Measurements from ENCODE around the gene TBC1D2B. TPM values are rescaled to one million over a fixed set of nuclear protein-coding genes. Genes with fewer than 3 reads are reported as not detected.
"Not testable (repeated sequence)": the region's sequence is repeated elsewhere in the genome, so short reads cannot be mapped to it uniquely, and the experiment has no call there.

The TBC1D2B gene
- polyA plus RNA-seq, 1 donor (not counting 4 experiments of a cell fraction or from before 2014, with no cell fraction given): 27.0 TPM

- H3K27me3 ChIP-seq (ENCODE audit: control insufficient read depth, extremely low read depth, insufficient read depth, low read length); H3K4me1 ChIP-seq (ENCODE audit: control insufficient read depth, extremely low read depth, insufficient read depth, low read length); H3K4me3 ChIP-seq (ENCODE audit: control insufficient read depth in 2 of 3, extremely low read depth in 1 of 3, insufficient read depth in 2 of 3, low read depth in 1 of 3, low read length in 3 of 3); H2AFZ ChIP-seq (ENCODE audit: control insufficient read depth, low read length); H4K20me1 ChIP-seq (ENCODE audit: control insufficient read depth, extremely low read depth, insufficient read depth, low read length); dilution Hi-C loops (cut with MboI; ENCODE audit: extremely low pct_ligation_motif_present, low sequenced_read_pairs); H3K9me1 ChIP-seq (ENCODE audit: control insufficient read depth, extremely low read depth, insufficient read depth, low read length); H3K27ac ChIP-seq (ENCODE audit: control insufficient read depth, insufficient read depth, low read length); FAIRE-seq; H3K9me3 ChIP-seq (ENCODE audit: control insufficient read depth, low read depth, low read length); H3K79me2 ChIP-seq (ENCODE audit: control insufficient read depth, insufficient read depth, low read length); H3K4me2 ChIP-seq (ENCODE audit: control insufficient read depth, extremely low read depth, insufficient read depth, low read depth, low read length); DNase-seq (ENCODE audit: low read depth, low spot score); H3K36me3 ChIP-seq (ENCODE audit: control insufficient read depth in 2 of 2, extremely low read depth in 1 of 2, insufficient read depth in 2 of 2, low read length in 2 of 2); H3K9ac ChIP-seq (ENCODE audit: control insufficient read depth, extremely low read depth, insufficient read depth, low read length): not testable (repeated sequence)
Measured at GRCh38 chr15:77976760-77977525, 100.6 kb downstream of the TBC1D2B start.

- DNase-seq (ENCODE audit: low read depth, low spot score); H2AFZ ChIP-seq (ENCODE audit: control insufficient read depth, low read length); H3K4me2 ChIP-seq (ENCODE audit: control insufficient read depth, extremely low read depth, insufficient read depth, low read depth, low read length); H3K36me3 ChIP-seq (ENCODE audit: control insufficient read depth in 2 of 2, extremely low read depth in 1 of 2, insufficient read depth in 2 of 2, low read length in 2 of 2); H3K9ac ChIP-seq (ENCODE audit: control insufficient read depth, extremely low read depth, insufficient read depth, low read length); H3K4me1 ChIP-seq (ENCODE audit: control insufficient read depth, extremely low read depth, insufficient read depth, low read length); H3K27me3 ChIP-seq (ENCODE audit: control insufficient read depth, extremely low read depth, insufficient read depth, low read length); H3K27ac ChIP-seq (ENCODE audit: control insufficient read depth, insufficient read depth, low read length); H3K79me2 ChIP-seq (ENCODE audit: control insufficient read depth, insufficient read depth, low read length); FAIRE-seq; dilution Hi-C loops (cut with MboI; ENCODE audit: extremely low pct_ligation_motif_present, low sequenced_read_pairs); H3K9me1 ChIP-seq (ENCODE audit: control insufficient read depth, extremely low read depth, insufficient read depth, low read length); H3K4me3 ChIP-seq (ENCODE audit: control insufficient read depth in 2 of 3, extremely low read depth in 1 of 3, insufficient read depth in 2 of 3, low read depth in 1 of 3, low read length in 3 of 3); H4K20me1 ChIP-seq (ENCODE audit: control insufficient read depth, extremely low read depth, insufficient read depth, low read length); H3K9me3 ChIP-seq (ENCODE audit: control insufficient read depth, low read depth, low read length): not testable (repeated sequence)
Measured at GRCh38 chr15:77976095-77976450, 101.4 kb downstream of the TBC1D2B start.

GRCh38 chr15:77975332-77976094, 102.0 kb downstream of the TBC1D2B start:
- dilution Hi-C loops (cut with MboI; ENCODE audit: extremely low pct_ligation_motif_present, low sequenced_read_pairs): no loop called here
- no peaks in the 10 kb centered on the region for H3K4me1 ChIP-seq (ENCODE audit: control insufficient read depth, extremely low read depth, insufficient read depth, low read length)
- DNase-seq (ENCODE audit: low read depth, low spot score) (no peak), FAIRE-seq (no peak)
- H3K27ac ChIP-seq (ENCODE audit: control insufficient read depth, insufficient read depth, low read length): no peak overlapping the region
- TF ChIP-seq EZH2 (IDR thresholded peaks at IDR 0.05; ENCODE audit: low read length): no peak
- TF ChIP-seq CTCF (optimal IDR thresholded peaks at IDR 0.05 in 1 of 3, IDR thresholded peaks at IDR 0.05 in 1 of 3, conservative IDR thresholded peaks at IDR 0.05 in 1 of 3; ENCODE audit: extremely low read depth in 1 of 3, insufficient read depth in 2 of 3, low read length in 3 of 3): no peak
- H2AFZ ChIP-seq (ENCODE audit: control insufficient read depth, low read length): no peak overlapping the region
- no peaks in the 10 kb centered on the region for H3K79me2 ChIP-seq (ENCODE audit: control insufficient read depth, insufficient read depth, low read length)
- no peak overlapping the region for H3K9ac ChIP-seq (ENCODE audit: control insufficient read depth, extremely low read depth, insufficient read depth, low read length)
- no peaks in the 10 kb centered on the region for H3K9me1 ChIP-seq (ENCODE audit: control insufficient read depth, extremely low read depth, insufficient read depth, low read length)
- peaks cover 4% of the 10 kb centered on the region for H3K27me3 ChIP-seq (ENCODE audit: control insufficient read depth, extremely low read depth, insufficient read depth, low read length)
- H4K20me1 ChIP-seq (ENCODE audit: control insufficient read depth, extremely low read depth, insufficient read depth, low read length): no peaks in the 10 kb centered on the region
- H3K9me3 ChIP-seq (ENCODE audit: control insufficient read depth, low read depth, low read length): no peaks in the 10 kb centered on the region
- H3K4me3 ChIP-seq (ENCODE audit: control insufficient read depth in 2 of 3, extremely low read depth in 1 of 3, insufficient read depth in 2 of 3, low read depth in 1 of 3, low read length in 3 of 3): no peak overlapping the region
- no peak overlapping the region for H3K4me2 ChIP-seq (ENCODE audit: control insufficient read depth, extremely low read depth, insufficient read depth, low read depth, low read length)
- H3K36me3 ChIP-seq (ENCODE audit: control insufficient read depth in 2 of 2, extremely low read depth in 1 of 2, insufficient read depth in 2 of 2, low read length in 2 of 2): no peaks in the 10 kb centered on the region

Measured in keratinocyte (primary cell).